ENCODE results near the gene CCM2.

- TF ChIP-seq, protein P1, sequence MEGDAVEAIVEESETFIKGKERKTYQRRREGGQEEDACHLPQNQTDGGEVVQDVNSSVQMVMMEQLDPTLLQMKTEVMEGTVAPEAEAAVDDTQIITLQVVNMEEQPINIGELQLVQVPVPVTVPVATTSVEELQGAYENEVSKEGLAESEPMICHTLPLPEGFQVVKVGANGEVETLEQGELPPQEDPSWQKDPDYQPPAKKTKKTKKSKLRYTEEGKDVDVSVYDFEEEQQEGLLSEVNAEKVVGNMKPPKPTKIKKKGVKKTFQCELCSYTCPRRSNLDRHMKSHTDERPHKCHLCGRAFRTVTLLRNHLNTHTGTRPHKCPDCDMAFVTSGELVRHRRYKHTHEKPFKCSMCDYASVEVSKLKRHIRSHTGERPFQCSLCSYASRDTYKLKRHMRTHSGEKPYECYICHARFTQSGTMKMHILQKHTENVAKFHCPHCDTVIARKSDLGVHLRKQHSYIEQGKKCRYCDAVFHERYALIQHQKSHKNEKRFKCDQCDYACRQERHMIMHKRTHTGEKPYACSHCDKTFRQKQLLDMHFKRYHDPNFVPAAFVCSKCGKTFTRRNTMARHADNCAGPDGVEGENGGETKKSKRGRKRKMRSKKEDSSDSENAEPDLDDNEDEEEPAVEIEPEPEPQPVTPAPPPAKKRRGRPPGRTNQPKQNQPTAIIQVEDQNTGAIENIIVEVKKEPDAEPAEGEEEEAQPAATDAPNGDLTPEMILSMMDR (conservative IDR thresholded peaks at IDR 0.05; ENCODE audit: low read depth in 2 of 2), result no peak
- TF ChIP-seq EZH2 (IDR thresholded peaks at IDR 0.05; ENCODE audit: low read depth, unreplicated experiment) (no peak), ZNF114 (CRISPR knock-in tag; IDR thresholded peaks at IDR 0.05) (no peak)
These were observed 71.5 kb downstream of the CCM2 start for GRCh38 chr7:45071528-45071927.

All from GM23338 (cell line).